GM23338 (cell line): ENCODE data around the gene CTNNAL1. TPM values are rescaled to one million over a fixed set of nuclear protein-coding genes. Genes with fewer than 3 reads are reported as not detected.

ENCODE experiments used
- ATAC-seq: fragments of 200-7000 bp; cut with Tn5 transposase; 3 replicates; pipeline ENCODE4 v1.9.1; 2020
- DNase-seq: peaks from one replicate; pipeline ENCODE4 v3.0.0-alpha.2; 2015; ENCODE audit warnings: low spot score
- H2AFZ ChIP-seq: fragments of 200-600 bp; sonication (generic); 2 replicates; pipeline ENCODE4 v1.8.0; 2016; ENCODE audit warnings: antibody characterized with exemption, mild to moderate bottlenecking, moderate library complexity
- H3F3A ChIP-seq: fragments of 200-600 bp; sonication (generic); replicated peaks from 2 replicates; pipeline ENCODE4 v1.8.0; 2017; ENCODE audit warnings: antibody characterized with exemption, mixed run types, low read depth
- H3K27ac ChIP-seq: fragments of 200-600 bp; sonication (generic); 2 replicates; pipeline ENCODE4 v1.6.1; 2016; ENCODE audit warnings: low read depth
- H3K27me3 ChIP-seq: fragments of 200-600 bp; sonication (generic); 2 replicates; pipeline ENCODE4 v1.8.0; 2016; ENCODE audit warnings: mild to moderate bottlenecking, mixed run types, moderate library complexity; ENCODE audit not compliant: insufficient read depth
- H3K36me3 ChIP-seq: fragments of 200-600 bp; sonication (generic); 2 replicates; pipeline ENCODE4 v1.8.0; 2016; ENCODE audit warnings: mild to moderate bottlenecking; ENCODE audit not compliant: insufficient read depth
- H3K4me1 ChIP-seq: fragments of 200-600 bp; sonication (generic); 2 replicates; pipeline ENCODE4 v1.8.0; 2016; ENCODE audit warnings: mild to moderate bottlenecking, moderate library complexity; ENCODE audit not compliant: insufficient read depth
- H3K4me2 ChIP-seq: fragments of 200-600 bp; sonication (generic); 2 replicates; pipeline ENCODE4 v1.7.1; 2017; ENCODE audit warnings: mixed run types
- H3K4me3 ChIP-seq: fragments of 200-600 bp; sonication (generic); 2 replicates; pipeline ENCODE4 v1.6.1; 2016; ENCODE audit warnings: mixed run types
- H3K79me2 ChIP-seq: fragments of 200-600 bp; sonication (generic); replicated peaks from 2 replicates; pipeline ENCODE4 v1.8.0; 2017; ENCODE audit warnings: mild to moderate bottlenecking; ENCODE audit not compliant: insufficient read depth
- H3K9me2 ChIP-seq: fragments of 200-600 bp; sonication (generic); 2 replicates; pipeline ENCODE4 v1.8.0; 2017; ENCODE audit not compliant: insufficient read depth
- H4K20me1 ChIP-seq: fragments of 200-600 bp; sonication (generic); replicated peaks from 2 replicates; pipeline ENCODE4 v1.8.0; 2017; ENCODE audit warnings: mild to moderate bottlenecking; ENCODE audit not compliant: insufficient read depth
- H3K27ac Mint-ChIP-seq: 2 replicates; pipeline ENCODE4 v1.8.0; 2020; ENCODE audit warnings: inconsistent platforms, mild to moderate bottlenecking, moderate library complexity, mixed read lengths
- H3K27me3 Mint-ChIP-seq: 3 replicates; pipeline ENCODE4 v1.8.0; 2022; ENCODE audit warnings: low read depth, mild to moderate bottlenecking, moderate library complexity, mixed read lengths, inconsistent platforms; ENCODE audit not compliant: insufficient read depth, poor library complexity
- H3K36me3 Mint-ChIP-seq: 3 replicates; pipeline ENCODE4 v1.8.0; 2021; ENCODE audit warnings: low read depth, mild to moderate bottlenecking, inconsistent platforms, moderate library complexity, mixed read lengths
- H3K4me1 Mint-ChIP-seq: 3 replicates; pipeline ENCODE4 v1.8.0; 2020; ENCODE audit warnings: mild to moderate bottlenecking, inconsistent platforms, mixed read lengths
- H3K4me3 Mint-ChIP-seq: 3 replicates; pipeline ENCODE4 v1.8.0; 2021; ENCODE audit warnings: moderate library complexity, mild to moderate bottlenecking, inconsistent platforms, mixed read lengths
- H3K9me3 Mint-ChIP-seq: 3 replicates; pipeline ENCODE4 v1.8.0; 2020; ENCODE audit warnings: moderate library complexity, mild to moderate bottlenecking, inconsistent platforms, mixed read lengths
- EZH2 ChIP-seq: fragments of 200-600 bp; sonication (generic); IDR thresholded peaks from one replicate; pipeline ENCODE4 v1.8.0; 2017; ENCODE audit warnings: antibody characterized with exemption, mild to moderate bottlenecking, low read depth; ENCODE audit not compliant: unreplicated experiment
- EZH2phosphoT487 ChIP-seq: fragments of 200-600 bp; sonication (generic); IDR thresholded peaks from one replicate; pipeline ENCODE4 v1.8.1; 2018; ENCODE audit warnings: antibody characterized with exemption; ENCODE audit not compliant: unreplicated experiment
- JUNB ChIP-seq: IDR thresholded peaks from one replicate; pipeline ENCODE4 v1.6.1; 2016; ENCODE audit warnings: antibody characterized with exemption; ENCODE audit not compliant: unreplicated experiment
- NANOG ChIP-seq: IDR thresholded peaks from 2 replicates; pipeline ENCODE4 v1.6.1; 2016; ENCODE audit warnings: antibody characterized with exemption, borderline replicate concordance
- ZNF114 ChIP-seq: fragments of 250-450 bp; sonication (Bioruptor Pico); IDR thresholded peaks from 2 replicates; pipeline ENCODE4 v1.5.0; 2020; ENCODE audit warnings: mild to moderate bottlenecking, moderate library complexity
- ZNF331 ChIP-seq: fragments of 250-450 bp; sonication (Bioruptor Pico); IDR thresholded peaks from 2 replicates; pipeline ENCODE4 v1.5.0; 2020; ENCODE audit warnings: low read depth, mild to moderate bottlenecking, moderate library complexity
- polyA plus RNA-seq: library from polyadenylated mRNA; unstranded; fragments of >200 nt; fragmentation: Nextera tagmentation; extraction: Ambion mirVana; gene quantifications from 2 replicates; pipeline ENCODE4 v1.2.1, GENCODE V29; 2016
- total RNA-seq: library from RNA; depleted of rRNA; stranded (reverse); fragments of >200 nt; shearing (Covaris generic); gene quantifications from 2 replicates; pipeline ENCODE4 v1.2.3, GENCODE V29; 2014
- TF ChIP-seq, protein P1 (sequence below): IDR thresholded peaks from one replicate; pipeline ENCODE4 v1.6.1; 2018; ENCODE audit warnings: antibody characterized with exemption; ENCODE audit not compliant: unreplicated experiment
- TF ChIP-seq, protein P2 (sequence below): IDR thresholded peaks from 2 replicates; pipeline ENCODE4 v1.6.1; 2016; ENCODE audit warnings: antibody characterized with exemption

Gene CTNNAL1
- total and polyA plus RNA-seq, 2 experiments from 2014 or later = 63.0 to 211 TPM

DNA sequence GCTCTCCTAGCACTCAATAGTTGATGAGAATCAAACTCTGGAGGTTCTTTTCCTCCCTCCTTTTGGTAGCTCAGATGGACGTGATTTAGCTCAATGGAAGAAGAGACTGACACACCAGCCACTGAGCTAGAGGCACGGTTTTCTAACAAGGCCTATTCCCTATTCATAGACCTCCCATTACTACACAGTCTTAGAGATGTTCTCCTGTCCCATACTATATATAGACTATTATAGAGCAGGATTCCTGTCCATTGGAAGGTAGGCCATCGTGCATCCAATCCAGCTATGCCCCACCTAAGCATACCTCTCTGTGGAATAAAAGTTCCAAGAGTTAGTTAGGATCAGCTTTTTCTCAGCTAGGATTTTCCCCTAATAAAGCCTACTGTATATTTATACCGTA is 30.3 kb upstream of the CTNNAL1 start:
- no peak overlapping the region for H3K4me3 Mint-ChIP-seq

DNA sequence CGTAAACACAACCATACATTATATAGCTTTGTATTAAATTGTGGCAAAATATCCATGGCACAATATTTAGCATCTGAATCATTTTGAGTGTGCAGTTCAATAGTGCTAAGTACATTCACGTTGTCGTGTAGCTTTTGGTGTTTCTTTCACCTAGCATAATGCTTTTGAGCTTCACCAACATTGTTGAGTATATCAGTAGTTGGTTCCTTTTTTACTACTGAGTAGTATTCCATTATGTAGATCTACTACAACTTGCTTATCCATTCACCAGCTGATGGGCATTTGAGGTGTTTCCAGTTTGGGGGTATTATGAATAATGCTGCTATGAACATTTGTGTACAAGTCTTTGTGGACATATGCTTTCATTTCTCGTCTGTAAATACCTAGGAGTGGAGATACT is 27.3 kb upstream of the CTNNAL1 start:
- H3K36me3 ChIP-seq = peaks cover 15% of the 10 kb centered on the region; the same call in 1 of the 2 replicates
- Mint-ChIP-seq H3K4me1 (no peaks in the 10 kb centered on the region), H3K27ac (no peak overlapping the region), H3K9me3 (no peaks in the 10 kb centered on the region), H3K4me3 (no peak overlapping the region), H3K27me3 (no peaks in the 10 kb centered on the region), H3K36me3 (peaks cover 54% of the 10 kb centered on the region)
- H3K9me2 ChIP-seq = no peaks in the 10 kb centered on the region
- no peak overlapping the region for H3K4me3 ChIP-seq
- ATAC-seq (no peak), DNase-seq (no peak)
- no peaks in the 10 kb centered on the region for H3F3A ChIP-seq
- no peaks in the 10 kb centered on the region for H3K79me2 ChIP-seq
- H4K20me1 ChIP-seq = peaks cover 5% of the 10 kb centered on the region; the same call in 1 of the 2 replicates
- H3K4me2 ChIP-seq = no peak overlapping the region
- H3K27me3 ChIP-seq = no peaks in the 10 kb centered on the region
- no peaks in the 10 kb centered on the region for H3K4me1 ChIP-seq
- no peak overlapping the region for H2AFZ ChIP-seq
- no peak overlapping the region for H3K27ac ChIP-seq
- TF ChIP-seq ZNF331 (CRISPR knock-in tag) (no peak), JUNB (no peak), EZH2 (no peak), EZH2phosphoT487 (no peak)
- TF ChIP-seq, protein P1, sequence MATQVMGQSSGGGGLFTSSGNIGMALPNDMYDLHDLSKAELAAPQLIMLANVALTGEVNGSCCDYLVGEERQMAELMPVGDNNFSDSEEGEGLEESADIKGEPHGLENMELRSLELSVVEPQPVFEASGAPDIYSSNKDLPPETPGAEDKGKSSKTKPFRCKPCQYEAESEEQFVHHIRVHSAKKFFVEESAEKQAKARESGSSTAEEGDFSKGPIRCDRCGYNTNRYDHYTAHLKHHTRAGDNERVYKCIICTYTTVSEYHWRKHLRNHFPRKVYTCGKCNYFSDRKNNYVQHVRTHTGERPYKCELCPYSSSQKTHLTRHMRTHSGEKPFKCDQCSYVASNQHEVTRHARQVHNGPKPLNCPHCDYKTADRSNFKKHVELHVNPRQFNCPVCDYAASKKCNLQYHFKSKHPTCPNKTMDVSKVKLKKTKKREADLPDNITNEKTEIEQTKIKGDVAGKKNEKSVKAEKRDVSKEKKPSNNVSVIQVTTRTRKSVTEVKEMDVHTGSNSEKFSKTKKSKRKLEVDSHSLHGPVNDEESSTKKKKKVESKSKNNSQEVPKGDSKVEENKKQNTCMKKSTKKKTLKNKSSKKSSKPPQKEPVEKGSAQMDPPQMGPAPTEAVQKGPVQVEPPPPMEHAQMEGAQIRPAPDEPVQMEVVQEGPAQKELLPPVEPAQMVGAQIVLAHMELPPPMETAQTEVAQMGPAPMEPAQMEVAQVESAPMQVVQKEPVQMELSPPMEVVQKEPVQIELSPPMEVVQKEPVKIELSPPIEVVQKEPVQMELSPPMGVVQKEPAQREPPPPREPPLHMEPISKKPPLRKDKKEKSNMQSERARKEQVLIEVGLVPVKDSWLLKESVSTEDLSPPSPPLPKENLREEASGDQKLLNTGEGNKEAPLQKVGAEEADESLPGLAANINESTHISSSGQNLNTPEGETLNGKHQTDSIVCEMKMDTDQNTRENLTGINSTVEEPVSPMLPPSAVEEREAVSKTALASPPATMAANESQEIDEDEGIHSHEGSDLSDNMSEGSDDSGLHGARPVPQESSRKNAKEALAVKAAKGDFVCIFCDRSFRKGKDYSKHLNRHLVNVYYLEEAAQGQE = no peak

More for the DNA sequence above, 30.3 kb upstream of the CTNNAL1 start:
- DNase-seq (no peak), ATAC-seq (no peak)
- Mint-ChIP-seq H3K4me1 (no peaks in the 10 kb centered on the region), H3K27ac (no peak overlapping the region), H3K9me3 (no peaks in the 10 kb centered on the region), H3K36me3 (peaks cover 61% of the 10 kb centered on the region), H3K27me3 (no peaks in the 10 kb centered on the region)
- no peaks in the 10 kb centered on the region for H3K4me1 ChIP-seq
- no peak overlapping the region for H3K27ac ChIP-seq
- H3F3A ChIP-seq = no peaks in the 10 kb centered on the region
- TF ChIP-seq EZH2phosphoT487 (no peak), NANOG (no peak), ZNF114 (CRISPR knock-in tag) (no peak)
- TF ChIP-seq, protein P1 = no peak
- TF ChIP-seq, protein P2, sequence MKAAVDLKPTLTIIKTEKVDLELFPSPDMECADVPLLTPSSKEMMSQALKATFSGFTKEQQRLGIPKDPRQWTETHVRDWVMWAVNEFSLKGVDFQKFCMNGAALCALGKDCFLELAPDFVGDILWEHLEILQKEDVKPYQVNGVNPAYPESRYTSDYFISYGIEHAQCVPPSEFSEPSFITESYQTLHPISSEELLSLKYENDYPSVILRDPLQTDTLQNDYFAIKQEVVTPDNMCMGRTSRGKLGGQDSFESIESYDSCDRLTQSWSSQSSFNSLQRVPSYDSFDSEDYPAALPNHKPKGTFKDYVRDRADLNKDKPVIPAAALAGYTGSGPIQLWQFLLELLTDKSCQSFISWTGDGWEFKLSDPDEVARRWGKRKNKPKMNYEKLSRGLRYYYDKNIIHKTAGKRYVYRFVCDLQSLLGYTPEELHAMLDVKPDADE = no peak
- peaks cover 7% of the 10 kb centered on the region; the same call in 1 of the 2 replicates for H4K20me1 ChIP-seq
- peaks cover 33% of the 10 kb centered on the region for H3K36me3 ChIP-seq
- H2AFZ ChIP-seq = no peak overlapping the region
- H3K4me3 ChIP-seq = no peak overlapping the region
- H3K79me2 ChIP-seq = no peaks in the 10 kb centered on the region; the same call in 1 of the 2 replicates
- H3K4me2 ChIP-seq = no peak overlapping the region
- no peaks in the 10 kb centered on the region for H3K27me3 ChIP-seq
- H3K9me2 ChIP-seq = no peaks in the 10 kb centered on the region
